HG02840 (cell line): ENCODE measurements around the gene EIF2S3B.

ENCODE experiments used
- ATAC-seq: cut with Tn5 transposase; IDR thresholded peaks from one replicate; pipeline ENCODE4 v1.9.1; 2021; ENCODE audit warnings: mild to moderate bottlenecking, moderate library complexity, moderate number of reproducible peaks; ENCODE audit not compliant: unreplicated experiment, low FRiP score

Gene EIF2S3B

GRCh38 chr12:10553148-10553547 is 47.5 kb downstream of the EIF2S3B start:
- no peak for ATAC-seq

DNA sequence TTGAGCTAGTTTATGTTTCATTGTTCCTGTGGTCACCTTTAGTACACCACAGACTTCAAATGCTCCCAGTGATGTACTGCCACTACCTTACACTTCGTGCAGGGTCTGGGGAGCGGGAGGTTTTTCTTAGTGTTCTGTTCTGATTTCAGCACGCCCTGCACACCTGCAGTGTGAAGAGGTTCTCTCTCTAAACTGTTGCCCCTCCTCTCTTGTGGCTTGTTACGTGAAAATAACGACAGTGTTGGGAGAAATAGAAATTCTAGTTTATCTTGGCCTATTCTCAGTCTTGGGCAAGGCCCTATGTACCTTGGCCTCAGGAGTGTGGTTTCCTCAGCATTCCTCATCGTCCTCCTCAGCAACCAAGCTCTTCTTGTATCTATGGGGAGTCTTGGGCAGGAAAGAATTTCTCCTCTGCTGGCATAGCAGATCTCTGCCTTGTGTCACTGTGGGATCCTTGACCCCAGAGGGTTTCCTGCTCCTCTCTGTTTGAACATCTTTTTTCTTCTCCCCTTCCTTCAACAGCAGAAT is 48.6 kb downstream of the EIF2S3B start:
- ATAC-seq: no peak

DNA sequence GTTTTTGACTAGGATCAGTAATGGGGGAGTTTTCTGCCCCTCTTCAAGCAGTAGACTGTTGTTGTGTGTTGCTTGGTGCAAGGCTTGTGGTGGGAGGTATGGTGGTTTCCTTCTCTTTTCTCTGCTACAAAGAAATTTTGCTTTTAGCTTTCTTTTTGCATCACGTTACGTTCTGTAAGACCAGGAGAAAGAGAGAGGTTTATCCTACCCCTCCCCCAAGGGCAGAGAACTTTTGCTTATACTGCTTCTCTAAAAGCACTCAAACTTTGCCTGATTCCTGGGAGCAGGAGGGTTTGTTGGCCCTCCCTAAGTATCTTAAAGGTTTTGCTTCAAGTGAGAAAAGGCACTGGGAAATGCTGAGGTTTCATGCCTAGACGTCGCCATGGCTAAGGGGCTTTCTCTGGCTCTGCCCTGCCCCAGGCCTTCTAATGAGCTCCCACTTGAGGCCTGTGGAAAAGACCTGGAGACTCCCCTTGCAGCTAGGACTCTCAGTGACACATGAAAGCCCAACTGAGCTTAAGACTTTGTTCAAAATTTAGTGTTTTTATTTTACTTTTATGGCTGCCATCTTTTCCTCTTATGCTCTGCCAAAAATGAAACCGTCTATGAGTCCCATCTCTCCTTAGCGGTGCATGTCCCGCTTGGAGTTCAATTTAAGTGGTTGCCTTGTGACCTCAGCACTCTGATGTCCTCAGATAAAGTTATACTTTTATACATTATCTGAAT is 49.2 kb downstream of the EIF2S3B start:
- no peak for ATAC-seq

DNA sequence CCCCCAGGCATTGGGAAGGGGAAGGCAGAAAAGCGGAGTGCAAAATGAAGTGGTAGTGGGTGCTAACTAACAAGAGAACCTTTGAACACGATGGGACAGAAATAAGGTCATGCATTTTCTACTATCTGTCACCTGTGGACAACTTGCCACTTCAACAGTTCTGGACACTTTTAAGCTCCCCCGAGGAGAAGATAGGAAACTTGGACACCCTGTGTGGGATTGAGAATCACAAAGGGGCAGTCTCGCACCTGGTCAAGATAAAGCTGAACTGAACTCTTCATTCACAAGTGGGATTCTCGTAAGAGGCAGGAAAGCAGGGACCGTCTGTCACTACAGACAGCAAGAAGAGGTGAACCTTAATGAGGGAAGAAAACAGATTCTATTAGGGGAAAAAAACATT is 51.6 kb downstream of the EIF2S3B start:
- ATAC-seq: peak; percentile 19

GRCh38 chr12:10557766-10558165 is 52.1 kb downstream of the EIF2S3B start:
- ATAC-seq: peak; percentile 75
